Measurements from ENCODE around the gene TTC38.
"Not testable (repeated sequence)": the region's sequence is repeated elsewhere in the genome, so short reads cannot be mapped to it uniquely, and the experiment has no call there.

- TF ChIP-seq EZH2 (IDR thresholded peaks at IDR 0.05; ENCODE audit: insufficient read depth, low read length); CTCF (IDR thresholded peaks at IDR 0.05; ENCODE audit: insufficient read depth, low read depth, low read length): not testable (repeated sequence)
These were observed 3.3 kb upstream of the TTC38 start for GRCh38 chr22:46264520-46264919.

Measured in astrocyte (in vitro differentiated cells and primary cell).